Measurements from ENCODE around the gene PRMT2.
"Not testable (repeated sequence)": the region's sequence is repeated elsewhere in the genome, so short reads cannot be mapped to it uniquely, and the experiment has no call there.

The PRMT2 gene

GRCh38 chr21:46646541-46647154, 11.2 kb downstream of the PRMT2 start:
- DNase-seq = no peak

GRCh38 chr21:46648539-46648938, 13.1 kb downstream of the PRMT2 start:
- no peak for DNase-seq

- DNase-seq = no peak
Measured at GRCh38 chr21:46649356-46649755, 13.9 kb downstream of the PRMT2 start.

DNA sequence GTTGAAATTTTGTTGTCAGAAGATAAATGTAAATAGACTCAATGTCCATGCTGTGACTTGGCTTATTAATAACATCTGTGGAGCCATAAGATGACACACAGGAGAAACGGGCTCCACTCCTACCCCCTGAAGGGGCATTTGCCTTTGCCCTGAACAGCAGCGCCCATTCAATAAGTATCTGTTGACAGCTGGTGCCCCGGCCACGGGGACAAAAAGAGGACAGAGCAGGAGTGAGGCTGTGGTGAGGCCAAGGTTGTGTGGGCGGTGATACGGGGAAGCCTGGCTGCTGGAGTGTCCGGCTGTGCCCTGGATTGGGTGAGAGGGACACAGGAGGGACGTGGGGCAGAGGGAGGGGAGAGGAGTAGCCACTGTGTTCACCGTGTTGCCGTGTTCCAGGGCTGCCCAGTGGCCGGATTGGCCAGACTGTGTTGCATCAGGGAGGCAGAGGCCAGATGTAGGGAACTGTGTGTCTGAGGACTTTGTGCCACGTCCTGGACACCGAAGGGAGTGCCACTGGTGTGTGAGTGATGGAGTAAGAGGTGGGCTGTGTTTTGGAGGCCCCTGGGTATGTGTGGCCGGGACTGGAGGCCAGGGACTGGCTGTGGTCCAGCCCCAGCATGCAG, 15.1 kb downstream of the PRMT2 start:
- DNase-seq = no peak

DNA sequence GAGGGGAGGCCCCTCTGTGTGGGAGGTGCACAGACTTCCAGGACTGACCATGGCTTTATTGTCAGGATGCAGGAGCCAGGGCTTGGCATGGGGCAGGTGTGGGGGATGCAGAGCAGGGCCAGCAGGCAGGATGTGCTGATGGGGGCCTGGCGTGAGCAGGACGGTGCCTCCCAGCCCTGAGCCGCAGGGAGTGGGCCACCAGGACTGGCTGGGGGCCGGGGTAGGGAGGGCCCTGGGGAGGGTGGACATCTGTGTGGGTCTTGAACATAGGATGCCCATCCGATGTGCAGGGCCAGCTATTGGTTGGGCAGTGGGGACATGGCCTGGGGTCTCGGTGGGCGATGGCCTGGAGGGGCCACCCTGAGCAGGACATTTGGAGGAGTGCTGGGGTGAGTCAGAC, 15.6 kb downstream of the PRMT2 start:
- no peak for DNase-seq

DNA sequence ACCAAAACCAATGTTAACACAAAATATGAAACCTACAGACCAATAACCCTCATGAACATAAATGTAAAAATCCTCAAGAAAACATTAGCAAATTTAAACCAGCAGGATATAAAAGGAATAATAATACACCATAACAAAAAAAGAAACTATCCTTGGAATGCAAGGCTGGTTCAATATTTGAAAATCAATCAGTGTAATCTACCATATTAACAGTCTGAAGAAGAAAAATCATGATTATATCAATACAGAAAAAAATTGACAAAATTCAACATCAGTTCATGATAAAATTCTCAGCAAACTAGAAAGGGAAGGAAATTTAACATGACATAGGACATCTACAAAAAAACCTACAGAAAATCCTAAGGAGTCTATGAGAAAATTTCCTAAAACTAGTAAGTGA, 19.8 kb downstream of the PRMT2 start:
- DNase-seq = no peak

GRCh38 chr21:46656820-46657219, 21.3 kb downstream of the PRMT2 start:
- DNase-seq = no peak

- DNase-seq = no peak
Measured at GRCh38 chr21:46660505-46660904, 25.0 kb downstream of the PRMT2 start.

GRCh38 chr21:46661211-46661625, 25.7 kb downstream of the PRMT2 start:
- no peak for DNase-seq

DNA sequence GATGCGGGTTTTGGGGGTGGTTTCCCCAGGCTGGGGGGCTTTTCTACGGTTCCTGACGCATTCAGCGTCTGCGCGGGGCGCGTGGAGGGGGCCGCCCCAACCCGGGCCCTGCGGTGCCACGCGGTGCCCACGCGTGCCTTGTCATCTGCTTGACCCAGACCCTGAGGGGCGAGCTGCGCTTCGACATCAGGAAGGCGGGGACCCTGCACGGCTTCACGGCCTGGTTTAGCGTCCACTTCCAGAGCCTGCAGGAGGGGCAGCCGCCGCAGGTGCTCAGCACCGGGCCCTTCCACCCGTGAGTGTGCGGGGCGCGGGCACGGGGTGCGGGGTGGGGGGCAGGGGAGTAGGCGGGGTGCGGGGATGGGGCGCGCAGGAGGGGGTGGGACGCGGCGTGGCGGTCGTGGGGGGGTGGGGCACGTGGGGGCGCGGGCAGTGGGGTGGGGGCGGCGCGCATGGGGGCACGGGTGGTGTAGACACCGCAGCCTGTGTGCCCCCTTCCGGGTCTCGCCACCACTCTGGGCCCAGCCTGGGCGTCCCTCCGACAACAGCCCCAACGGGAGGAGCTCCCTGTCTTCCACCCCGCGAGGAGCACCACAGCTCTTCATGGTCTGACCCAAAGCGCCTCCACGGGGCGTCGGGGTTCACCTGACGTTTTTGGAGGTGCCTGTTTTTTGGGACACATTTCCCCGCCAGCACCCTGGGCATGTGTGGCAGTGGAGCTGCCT, 26.3 kb downstream of the PRMT2 start:
- no peak for DNase-seq

DNA sequence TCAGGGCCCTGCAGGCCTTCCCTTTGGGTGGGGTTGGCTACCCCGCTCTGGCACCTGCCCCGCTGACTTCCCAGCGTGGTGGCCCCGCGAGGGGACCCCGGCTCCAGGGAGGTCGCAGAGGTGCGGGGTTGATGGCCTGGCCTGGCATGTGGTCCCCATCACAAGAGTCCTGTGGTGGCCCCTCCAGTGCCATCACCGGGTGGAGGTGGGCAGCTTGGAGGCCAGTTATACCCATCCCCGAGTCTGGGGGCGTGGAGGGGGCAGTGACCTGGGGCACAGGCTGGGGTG, 26.8 kb downstream of the PRMT2 start:
- DNase-seq = no peak

- no peak for DNase-seq
Measured at GRCh38 chr21:46662765-46663500, 27.5 kb downstream of the PRMT2 start.

DNA sequence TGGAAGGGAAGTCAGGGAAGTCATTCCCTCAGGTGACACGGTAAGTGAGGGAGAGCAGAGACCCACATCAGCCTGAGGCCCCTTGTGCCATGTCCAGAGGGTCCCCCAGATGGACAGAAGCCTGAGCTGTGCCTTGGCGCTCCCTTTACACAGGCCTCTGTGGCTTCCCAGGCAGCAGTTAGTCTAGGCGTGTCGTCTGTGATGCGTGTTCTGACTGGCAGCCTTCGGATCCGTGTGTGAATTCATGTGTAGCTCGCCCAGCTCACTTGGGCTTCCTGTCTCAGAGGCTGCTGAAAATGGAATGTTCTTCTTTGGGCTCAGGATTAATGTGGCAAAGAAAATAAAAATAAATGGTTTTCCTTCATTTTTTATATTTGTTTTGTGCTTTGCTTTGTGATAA, 28.3 kb downstream of the PRMT2 start:
- no peak for DNase-seq

DNA sequence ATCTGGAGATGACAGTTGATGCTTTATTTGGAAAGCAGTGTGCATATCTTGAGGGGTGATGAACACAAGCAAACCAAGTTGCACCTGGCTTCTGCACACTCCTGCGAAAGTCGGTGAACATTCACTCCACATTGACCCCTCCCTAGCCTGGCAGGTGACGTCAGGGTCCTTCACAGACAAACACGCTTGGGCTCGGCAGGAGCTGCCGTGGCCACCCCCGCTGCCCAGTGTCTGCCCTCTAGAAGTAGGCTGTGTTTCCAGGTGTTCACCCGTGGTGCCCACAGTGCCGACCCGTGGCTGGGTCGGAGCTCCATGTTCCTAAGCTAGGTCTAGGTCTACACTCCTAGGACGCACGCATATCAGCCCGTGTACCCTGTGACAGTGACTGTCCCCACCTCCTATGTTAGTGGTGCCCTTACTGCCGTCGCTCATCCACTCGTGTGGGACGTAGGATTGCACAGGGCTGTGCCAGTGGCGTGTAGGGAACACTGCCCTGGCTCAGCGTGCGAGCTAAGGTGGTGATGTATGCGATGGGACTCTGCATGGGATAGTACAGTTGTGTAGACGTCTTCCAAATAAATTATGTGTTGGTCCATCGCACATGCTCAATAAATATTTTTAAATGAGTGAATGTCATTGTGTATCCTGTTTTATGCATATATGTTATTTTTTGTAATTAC, 29.0 kb downstream of the PRMT2 start:
- no peak for DNase-seq

- no peak for DNase-seq
Measured at GRCh38 chr21:46665566-46665965, 30.1 kb downstream of the PRMT2 start.

DNA sequence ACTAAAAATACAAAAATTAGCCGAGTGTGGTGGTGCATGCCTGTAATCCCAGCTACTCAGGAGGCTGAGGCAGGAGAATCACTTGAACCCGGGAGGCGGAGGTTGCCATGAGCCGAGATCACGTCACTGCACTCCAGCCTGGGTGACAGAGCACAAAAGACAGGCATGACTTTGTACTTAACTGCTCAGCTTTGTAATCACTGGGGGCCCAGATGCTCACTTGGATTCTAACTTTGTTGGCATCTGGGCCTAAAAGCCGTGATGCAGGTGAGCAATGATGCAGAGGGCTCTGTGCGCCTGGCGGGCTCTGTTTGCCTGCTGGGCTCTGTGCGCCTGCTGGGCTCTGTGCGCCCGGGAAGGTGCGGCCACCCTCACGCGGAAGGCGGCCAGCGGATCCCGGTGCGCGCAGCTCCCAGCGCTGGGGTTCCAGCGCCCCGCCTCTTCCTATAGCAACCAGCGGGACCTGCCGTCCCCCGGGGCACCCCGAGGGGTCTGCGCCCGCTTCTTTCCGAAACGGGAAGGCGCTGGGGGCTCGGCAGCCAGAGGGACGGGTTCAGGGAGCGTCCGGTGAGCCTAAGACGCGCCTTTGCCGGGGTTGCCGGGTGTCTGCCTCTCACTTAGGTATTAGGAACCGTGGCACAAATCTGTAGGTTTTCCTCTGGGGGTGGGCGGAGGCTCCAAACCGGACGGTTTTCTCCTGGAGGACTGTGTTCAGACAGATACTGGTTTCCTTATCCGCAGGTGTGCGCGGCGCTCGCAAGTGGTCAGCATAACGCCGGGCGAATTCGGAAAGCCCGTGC, 31.7 kb downstream of the PRMT2 start:
- peak; percentile 21 for DNase-seq

- peak; percentile 24 for DNase-seq
Measured at GRCh38 chr21:46667741-46668380, 32.4 kb downstream of the PRMT2 start.

DNA sequence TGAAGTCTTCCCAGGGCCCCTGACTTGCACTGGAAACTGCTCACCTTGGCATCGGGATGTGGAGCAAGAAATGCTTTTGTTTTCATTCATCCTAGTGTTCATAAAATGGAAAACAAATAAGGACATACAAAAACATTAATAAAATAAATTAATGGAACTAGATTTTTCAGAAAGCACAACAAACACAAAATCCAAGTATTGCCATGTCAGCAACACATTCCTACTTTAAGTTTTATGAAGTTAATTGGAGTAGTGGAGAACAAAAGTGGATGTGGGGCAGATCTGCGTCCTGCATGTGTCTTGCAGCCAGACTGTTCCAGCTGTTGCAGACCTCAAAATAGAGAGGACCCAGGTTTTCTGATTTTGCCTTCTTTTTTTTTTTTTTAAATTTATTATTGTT, 32.9 kb downstream of the PRMT2 start:
- no peak for DNase-seq

DNA sequence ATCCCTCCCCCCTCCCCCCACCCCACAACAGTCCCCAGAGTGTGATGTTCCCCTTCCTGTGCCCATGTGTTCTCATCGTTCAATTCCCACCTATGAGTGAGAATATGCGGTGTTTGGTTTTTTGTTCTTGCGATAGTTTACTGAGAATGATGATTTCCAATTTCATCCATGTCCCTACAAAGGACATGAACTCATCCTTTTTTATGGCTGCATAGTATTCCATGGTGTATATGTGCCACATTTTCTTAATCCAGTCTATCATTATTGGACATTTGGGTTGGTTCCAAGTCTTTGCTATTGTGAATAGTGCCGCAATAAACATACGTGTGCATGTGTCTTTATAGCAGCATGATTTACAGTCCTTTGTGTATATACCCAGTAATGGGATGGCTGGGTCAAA, 33.4 kb downstream of the PRMT2 start:
- not testable (repeated sequence) for DNase-seq

GRCh38 chr21:46674430-46675007, 39.0 kb downstream of the PRMT2 start:
- no peak for DNase-seq

DNA sequence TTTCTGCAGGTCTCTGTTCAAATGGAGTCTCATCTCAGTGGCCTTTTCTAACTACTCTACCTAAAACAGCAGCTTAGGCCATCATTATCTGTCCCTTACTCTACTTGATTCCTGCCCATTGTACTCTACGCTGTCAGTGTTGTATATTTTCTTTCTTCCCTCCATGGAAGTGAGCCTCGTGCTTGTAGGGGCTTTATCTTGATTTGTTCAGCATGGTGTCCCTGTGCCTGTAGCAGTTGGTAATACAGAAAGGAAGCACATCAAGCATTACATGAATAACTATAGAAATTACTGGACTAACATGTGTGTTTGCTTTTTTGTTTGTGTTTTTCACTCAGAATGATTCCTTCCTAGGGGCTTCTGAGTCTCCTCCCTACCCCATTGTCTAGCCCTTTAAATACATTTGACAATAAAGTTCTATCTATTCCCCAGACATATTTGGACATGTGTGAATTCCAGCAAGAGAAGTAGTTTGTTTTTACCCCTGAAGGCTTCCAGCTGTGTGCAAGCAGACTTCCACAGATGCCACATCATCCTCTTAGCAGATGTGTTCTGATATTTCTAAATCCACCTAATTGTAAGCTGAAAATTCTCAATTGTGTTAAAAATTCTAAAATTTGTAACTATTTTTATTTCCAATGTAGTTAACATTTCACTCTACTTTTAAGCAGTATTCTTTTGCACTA, 40.3 kb downstream of the PRMT2 start:
- DNase-seq = no peak
